GM18507 (cell line): ENCODE measurements around the gene VNN1.
"Not testable (repeated sequence)": the region's sequence is repeated elsewhere in the genome, so short reads cannot be mapped to it uniquely, and the experiment has no call there.

Experiments used
- DNase-seq: peaks from one replicate; pipeline ENCODE4 v3.0.0; 2011; ENCODE audit warnings: low read depth; ENCODE audit not compliant: insufficient read length; ENCODE audit errors: extremely low spot score
- FAIRE-seq: peaks from 2 replicates; lab custom pipeline; 2011; peaks lifted over from hg19 to GRCh38; lab: Jason Lieb, UNC

VNN1 gene

DNA sequence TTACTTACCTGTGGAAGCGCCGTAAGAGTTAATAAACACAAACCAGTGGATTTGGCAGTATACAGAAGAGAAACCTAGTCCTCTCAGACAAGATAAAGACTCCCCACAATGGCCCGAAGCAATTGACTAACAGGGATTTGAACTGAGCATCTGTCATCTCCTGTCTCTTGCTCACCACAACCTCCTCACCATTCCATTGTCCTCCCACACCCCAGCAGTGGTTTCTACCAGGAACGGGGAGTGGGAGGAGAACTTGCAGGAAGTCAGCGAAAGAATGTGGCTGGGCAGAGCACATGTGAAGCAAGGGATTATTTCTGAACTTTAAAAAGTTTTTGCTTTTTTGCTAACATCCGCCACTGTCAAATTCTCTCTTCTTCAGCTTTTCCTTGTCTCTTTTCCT, 30.3 kb downstream of the VNN1 start:
- no peak for FAIRE-seq
- no peak for DNase-seq

- FAIRE-seq, DNase-seq: not testable (repeated sequence)
These were observed 34.8 kb downstream of the VNN1 start for GRCh38 chr6:132679094-132679493.

DNA sequence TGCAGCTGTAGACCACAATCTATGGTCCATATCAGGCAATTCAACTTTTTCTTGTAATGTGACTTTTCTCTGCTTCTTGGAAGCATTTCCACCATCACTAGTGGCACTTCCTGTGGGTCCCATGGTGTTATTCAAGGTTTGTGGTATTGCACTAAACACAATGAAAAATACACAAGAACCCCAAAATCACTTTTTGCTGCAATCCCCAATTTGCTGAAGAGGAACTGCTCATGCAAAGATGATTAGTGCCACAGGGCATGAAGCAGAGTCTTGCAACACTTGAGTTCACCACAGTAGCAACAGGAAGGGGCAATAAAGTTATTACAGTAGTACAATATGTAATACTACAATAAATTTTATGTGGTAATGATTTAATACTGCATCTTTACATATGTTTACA, 38.1 kb downstream of the VNN1 start:
- DNase-seq (no peak), FAIRE-seq (no peak)

DNA sequence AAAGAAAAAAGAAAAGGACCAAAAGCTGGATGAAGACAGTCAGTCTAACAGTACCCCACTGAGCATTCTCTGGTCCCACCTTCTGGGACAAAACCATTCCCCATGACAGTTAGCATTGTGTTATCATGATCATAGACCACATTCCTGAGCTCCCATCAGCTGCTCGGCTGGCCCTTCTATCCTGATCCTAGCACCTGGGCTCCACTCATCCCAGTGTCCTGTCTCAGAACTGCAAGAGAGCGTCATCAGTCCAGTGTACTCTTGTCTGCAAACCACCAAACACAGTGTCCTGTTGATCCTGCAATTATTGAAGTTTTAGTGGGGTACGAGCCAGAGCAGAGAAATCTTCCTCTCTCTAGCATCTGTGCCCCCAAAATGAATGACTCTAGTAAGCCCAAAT, 38.9 kb downstream of the VNN1 start:
- DNase-seq, result no peak
- FAIRE-seq, result no peak

- DNase-seq (no peak), FAIRE-seq (no peak)
These were observed 40.3 kb downstream of the VNN1 start for GRCh38 chr6:132673376-132674094.

DNA sequence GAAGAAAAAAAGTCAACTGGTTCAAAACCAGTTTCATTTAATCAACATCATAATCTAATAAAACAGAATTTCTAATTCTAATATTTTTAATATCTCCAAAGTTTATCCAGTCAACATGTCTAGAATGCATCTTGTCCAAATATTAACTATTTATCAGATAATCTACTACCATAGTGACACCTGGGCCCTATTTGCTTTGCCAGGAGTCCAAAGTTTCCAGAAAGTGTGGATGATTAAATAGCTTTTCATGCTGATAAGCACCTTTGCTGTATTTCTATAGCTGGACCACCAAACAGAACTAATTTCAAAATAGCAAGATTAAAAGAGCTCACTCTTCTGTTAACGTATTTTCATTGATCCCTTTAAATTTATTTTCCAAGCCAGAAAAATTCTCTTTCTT, 42.6 kb downstream of the VNN1 start:
- FAIRE-seq, result no peak
- DNase-seq, result no peak

GRCh38 chr6:132669690-132670291, 44.1 kb downstream of the VNN1 start:
- FAIRE-seq (peak; percentile 71), DNase-seq (peak; percentile 15)

- DNase-seq (no peak), FAIRE-seq (no peak)
These were observed 47.7 kb downstream of the VNN1 start for GRCh38 chr6:132666118-132666517.

DNA sequence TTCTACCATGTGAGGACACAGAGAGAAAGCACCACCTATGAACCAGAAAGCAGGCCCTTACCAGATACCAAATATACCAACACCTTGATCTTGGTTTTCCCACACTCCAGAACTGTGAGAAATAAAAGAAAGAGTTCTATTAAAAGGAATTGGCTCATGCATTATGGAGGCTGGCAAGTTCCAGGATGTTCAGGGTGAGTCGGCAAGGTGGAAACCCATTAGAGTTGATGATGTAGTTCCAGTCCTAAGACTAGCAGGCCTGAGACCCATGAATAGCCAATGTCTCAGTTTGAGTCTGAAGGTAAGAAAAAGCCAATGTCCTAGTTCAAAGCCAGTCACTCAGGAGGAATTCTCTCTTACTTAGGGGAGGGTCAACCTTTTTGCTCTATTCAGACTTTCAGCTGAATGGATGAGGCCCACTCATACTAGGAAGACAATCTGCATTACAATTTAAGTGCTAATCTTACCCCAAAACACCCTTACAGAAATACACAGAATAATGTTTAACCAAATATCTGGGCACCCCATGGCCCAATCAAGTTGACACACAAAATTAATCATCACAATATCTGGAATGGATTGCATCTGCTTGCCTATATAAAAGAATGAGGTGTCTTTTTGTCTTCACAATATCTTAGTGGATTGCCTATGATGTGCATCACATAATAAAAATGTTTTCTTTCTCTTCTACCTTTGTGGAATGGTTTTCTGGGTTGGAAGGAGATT, 49.4 kb downstream of the VNN1 start:
- no peak for DNase-seq
- peak; percentile 9 for FAIRE-seq

DNA sequence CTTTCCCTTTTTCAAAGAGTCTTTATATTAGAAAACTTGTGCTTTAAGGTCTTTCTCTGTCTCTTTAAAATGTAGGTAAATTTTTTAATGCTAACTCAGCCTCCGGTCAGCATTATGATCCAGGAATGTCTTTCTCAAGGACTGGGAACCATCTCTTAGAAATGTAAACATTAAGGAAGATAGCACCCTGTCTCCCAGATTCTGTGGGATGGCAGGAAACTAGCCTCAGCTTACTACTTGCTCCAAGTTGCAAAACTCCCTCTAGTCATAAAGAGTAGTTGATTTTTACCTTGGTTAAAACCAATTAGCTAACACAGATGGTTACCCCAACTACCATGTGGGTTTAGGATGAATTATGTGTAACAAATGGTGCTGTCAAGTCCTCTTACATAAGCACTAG, 50.2 kb downstream of the VNN1 start:
- DNase-seq, result no peak
- FAIRE-seq, result no peak

DNA sequence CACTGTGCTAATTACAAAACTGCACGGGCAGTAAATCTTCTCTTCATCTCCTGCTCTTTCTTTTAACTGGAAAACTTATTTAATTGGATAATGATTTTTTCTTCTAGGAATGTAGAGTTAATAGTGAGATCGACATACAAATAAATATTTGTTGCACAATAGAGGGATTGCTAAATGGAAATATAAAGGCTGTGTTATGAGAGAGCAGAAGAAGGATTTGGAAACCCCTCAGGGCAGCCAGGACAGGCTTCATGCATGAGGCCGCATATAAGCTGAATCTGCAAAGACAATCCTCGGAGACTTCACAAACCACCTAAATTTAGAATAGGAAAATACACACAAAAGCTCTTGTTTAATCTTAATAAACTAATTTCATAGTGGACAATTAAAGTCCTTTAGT, 51.9 kb downstream of the VNN1 start:
- no peak for FAIRE-seq
- no peak for DNase-seq

DNA sequence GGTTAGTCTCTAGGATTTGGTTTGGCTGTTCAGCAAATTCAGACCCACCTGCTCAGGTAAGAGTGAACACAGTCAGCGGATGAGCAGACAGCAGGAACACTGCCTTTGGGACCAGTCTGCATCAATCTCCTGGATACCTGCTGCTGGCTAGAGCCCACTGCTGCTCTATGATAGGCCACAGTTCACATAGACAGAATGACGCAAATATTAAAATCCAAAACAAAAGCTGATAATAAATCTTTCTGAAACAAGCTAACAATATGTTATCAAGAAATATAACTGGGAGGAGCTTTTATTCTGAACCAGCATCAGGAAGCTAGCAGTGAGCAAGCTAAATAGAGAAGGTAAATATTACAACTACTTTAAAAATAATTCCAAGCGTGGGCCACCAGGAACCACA, 54.8 kb downstream of the VNN1 start, which contains the start of gene TAAR1:
TAAR1 (minus strand) TSS at position 101 of the 400 bp plus-strand sequence. CDS start 13,179 bp downstream, outside the sequence.
- FAIRE-seq, result no peak

DNA sequence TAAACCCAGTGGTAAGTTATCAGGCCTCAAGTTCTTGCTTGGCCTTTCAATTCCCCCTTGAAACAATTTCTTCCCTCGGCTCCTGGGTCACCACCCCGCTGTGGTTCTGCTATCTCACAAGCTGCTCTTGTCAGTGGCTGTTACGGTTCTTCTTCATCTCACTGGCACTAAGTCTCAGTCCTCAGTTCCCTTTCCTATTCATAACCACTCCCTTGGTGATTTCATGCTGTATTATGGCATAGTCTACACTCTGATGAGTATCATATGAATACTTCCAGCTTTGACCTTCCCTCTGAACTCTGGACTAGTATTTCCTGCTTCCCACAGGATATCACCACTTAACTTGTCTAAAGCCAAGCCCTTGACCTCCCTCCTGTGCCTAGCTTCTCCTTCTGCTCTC, 62.8 kb downstream of the VNN1 start:
- peak; percentile 52 for FAIRE-seq
- DNase-seq, result no peak

More for the DNA sequence above, 54.8 kb downstream of the VNN1 start, which contains the start of gene TAAR1:
- DNase-seq, result no peak

DNA sequence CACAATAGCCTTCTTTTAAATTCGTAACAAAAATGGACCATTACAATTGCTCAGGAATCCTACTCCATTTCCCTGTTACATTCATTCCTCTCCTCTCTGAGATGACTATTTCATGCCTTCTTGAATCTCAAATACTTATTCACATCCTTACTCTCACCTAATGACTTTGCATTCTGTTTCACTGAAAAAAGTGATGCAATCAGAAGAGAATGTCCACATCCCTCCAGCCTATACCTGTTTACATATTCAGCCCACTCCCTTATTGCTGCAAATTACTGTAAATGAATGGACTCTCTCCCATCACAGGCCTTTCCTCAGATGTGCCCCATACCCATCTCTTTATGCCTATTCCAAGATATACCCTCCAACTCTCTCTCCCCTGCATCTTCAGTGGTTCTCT, 63.4 kb downstream of the VNN1 start:
- DNase-seq (no peak), FAIRE-seq (no peak)

DNA sequence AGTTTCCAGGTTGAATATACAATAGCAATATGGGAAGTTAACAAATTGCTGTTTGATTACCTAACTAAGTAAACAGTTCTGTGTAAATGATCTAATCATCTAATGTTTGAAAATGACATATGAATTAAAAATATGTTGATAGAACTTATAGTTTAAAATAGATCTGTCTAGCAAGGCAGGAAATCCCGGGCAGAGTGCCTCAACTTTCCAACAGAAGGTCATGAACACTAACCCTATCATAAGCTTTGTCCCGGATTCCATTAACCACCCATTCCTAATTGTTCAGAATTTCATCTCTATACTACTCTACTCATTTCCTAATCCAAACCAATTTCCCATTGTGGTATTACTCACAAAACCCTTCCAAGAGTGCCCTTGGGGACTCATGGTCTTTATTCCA, 65.0 kb downstream of the VNN1 start:
- DNase-seq (no peak), FAIRE-seq (no peak)

GRCh38 chr6:132648356-132648755, 65.5 kb downstream of the VNN1 start:
- DNase-seq (peak; percentile 3), FAIRE-seq (peak; percentile 78)

- DNase-seq (no peak), FAIRE-seq (peak; percentile 66)
These were observed 70.3 kb downstream of the VNN1 start for GRCh38 chr6:132643547-132643946.

GRCh38 chr6:132637135-132637534, 76.7 kb downstream of the VNN1 start:
- not testable (repeated sequence) for DNase-seq, FAIRE-seq

- DNase-seq, FAIRE-seq: not testable (repeated sequence)
These were observed 77.9 kb downstream of the VNN1 start for GRCh38 chr6:132635906-132636305.

GRCh38 chr6:132635288-132635687, 78.6 kb downstream of the VNN1 start:
- FAIRE-seq, DNase-seq: not testable (repeated sequence)
